Measurements from ENCODE around the gene MTERF2. TPM values are rescaled to one million over a fixed set of nuclear protein-coding genes. Genes with fewer than 3 reads are reported as not detected.
A peak's percentile ranks its signal among the peaks of the same experiment; 100 is the strongest.
"Not testable (repeated sequence)": the region's sequence is repeated elsewhere in the genome, so short reads cannot be mapped to it uniquely, and the experiment has no call there.

Gene MTERF2
- total RNA-seq, 4 donors from 2014 or later: 22.9 to 37.0 (median 31.3) TPM

DNA sequence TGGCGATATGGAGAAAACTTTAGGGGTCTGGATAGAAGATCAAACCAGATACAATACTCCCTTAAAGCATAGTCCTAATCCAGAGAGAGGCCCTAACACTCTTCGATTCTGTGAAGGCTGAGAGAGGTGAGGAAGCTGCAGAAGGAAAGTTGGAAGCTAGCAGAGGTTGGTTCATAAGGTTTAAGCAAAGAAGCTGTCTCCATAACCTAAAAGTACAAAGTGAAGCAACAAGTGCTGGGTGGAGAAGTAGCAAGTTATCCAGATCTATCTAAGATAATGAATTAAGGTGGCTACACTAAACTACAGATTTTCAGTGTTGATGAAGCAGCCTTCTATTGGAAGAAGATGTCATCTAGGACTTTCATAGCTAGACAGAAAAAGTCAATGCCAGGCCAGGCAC, 24.6 kb upstream of the MTERF2 start:
- no peak overlapping the region for H3K27ac ChIP-seq
- no peaks in the 10 kb centered on the region for H3K27me3 ChIP-seq
- no peak for DNase-seq
- no peak overlapping the region for H3K4me3 ChIP-seq (replicated peaks in 1 of 3)
- intact Hi-C loops (cut with DNase I): no loop called here
- H3K9me3 ChIP-seq: no peaks in the 10 kb centered on the region
- TF ChIP-seq, protein P1, sequence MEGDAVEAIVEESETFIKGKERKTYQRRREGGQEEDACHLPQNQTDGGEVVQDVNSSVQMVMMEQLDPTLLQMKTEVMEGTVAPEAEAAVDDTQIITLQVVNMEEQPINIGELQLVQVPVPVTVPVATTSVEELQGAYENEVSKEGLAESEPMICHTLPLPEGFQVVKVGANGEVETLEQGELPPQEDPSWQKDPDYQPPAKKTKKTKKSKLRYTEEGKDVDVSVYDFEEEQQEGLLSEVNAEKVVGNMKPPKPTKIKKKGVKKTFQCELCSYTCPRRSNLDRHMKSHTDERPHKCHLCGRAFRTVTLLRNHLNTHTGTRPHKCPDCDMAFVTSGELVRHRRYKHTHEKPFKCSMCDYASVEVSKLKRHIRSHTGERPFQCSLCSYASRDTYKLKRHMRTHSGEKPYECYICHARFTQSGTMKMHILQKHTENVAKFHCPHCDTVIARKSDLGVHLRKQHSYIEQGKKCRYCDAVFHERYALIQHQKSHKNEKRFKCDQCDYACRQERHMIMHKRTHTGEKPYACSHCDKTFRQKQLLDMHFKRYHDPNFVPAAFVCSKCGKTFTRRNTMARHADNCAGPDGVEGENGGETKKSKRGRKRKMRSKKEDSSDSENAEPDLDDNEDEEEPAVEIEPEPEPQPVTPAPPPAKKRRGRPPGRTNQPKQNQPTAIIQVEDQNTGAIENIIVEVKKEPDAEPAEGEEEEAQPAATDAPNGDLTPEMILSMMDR (IDR thresholded peaks at IDR 0.05): no peak
- no peak for TF ChIP-seq POLR2A (IDR thresholded peaks at IDR 0.05)
- no peaks in the 10 kb centered on the region for H3K36me3 ChIP-seq
- H3K4me1 ChIP-seq: no peaks in the 10 kb centered on the region
- 90 to 99% methylated on average over 2 of the region's 2 CpGs for whole genome bisulfite sequencing, 2 donors

DNA sequence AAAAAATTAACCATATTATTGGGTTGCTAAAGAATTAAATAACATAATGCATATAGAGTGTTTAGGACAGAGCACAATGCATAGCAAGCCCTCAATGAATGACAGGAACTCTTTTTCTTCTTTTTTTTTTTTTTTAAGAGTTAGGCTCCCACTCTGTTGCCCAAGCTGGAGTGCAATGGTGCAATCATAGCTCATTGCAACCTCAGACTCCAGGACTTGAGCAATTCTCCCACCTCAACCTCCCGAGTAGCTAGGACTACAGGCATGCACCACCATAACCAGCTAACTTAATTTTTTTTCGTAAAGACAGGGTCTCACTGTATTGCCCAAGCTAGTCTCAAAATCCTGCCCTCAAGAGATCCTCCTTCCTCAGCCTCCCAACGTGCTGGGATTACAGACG, 20.5 kb upstream of the MTERF2 start:
- H3K4me1 ChIP-seq: no peaks in the 10 kb centered on the region
- no peak overlapping the region for H3K27ac ChIP-seq
- H3K4me3 ChIP-seq (replicated peaks in 1 of 3): no peak overlapping the region
- no peaks in the 10 kb centered on the region for H3K36me3 ChIP-seq
- intact Hi-C loops (cut with DNase I): no loop called here
- H3K27me3 ChIP-seq: no peaks in the 10 kb centered on the region
- no peak for DNase-seq
- TF ChIP-seq, protein P1 (IDR thresholded peaks at IDR 0.05): no peak
- no peak for TF ChIP-seq POLR2A (IDR thresholded peaks at IDR 0.05)
- WGBS, 2 donors: 97% methylated on average over 4 of the region's 4 CpGs
- no peaks in the 10 kb centered on the region for H3K9me3 ChIP-seq

DNA sequence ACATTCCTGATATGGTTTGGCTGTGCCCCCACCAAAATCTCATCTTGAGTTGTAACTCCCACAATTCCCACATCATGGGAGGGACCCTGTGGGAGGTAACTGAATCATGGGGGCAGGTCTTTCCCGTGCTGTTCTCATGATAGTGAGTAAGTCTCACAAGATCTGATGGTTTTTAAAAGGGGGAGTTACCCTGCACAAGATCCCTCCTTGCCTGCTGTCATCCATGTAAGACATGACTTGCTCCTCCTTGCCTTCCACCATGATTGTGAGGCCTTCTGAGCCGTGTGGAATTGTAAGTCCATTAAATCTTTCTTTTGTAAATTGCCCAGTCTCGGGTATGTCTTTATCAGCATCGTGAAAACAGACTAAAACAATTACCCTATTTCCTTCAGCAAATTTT, 15.7 kb upstream of the MTERF2 start:
- H3K4me1 ChIP-seq; H3K9me3 ChIP-seq; intact Hi-C loops (cut with DNase I); DNase-seq; H3K27me3 ChIP-seq; H3K4me3 ChIP-seq (replicated peaks in 1 of 3); H3K27ac ChIP-seq: not testable (repeated sequence)
- H3K36me3 ChIP-seq: peaks cover 4 to 11% of the 10 kb centered on the region in 2 donors
- WGBS, 2 donors: 72 to 82% methylated on average over 4 of the region's 4 CpGs

DNA sequence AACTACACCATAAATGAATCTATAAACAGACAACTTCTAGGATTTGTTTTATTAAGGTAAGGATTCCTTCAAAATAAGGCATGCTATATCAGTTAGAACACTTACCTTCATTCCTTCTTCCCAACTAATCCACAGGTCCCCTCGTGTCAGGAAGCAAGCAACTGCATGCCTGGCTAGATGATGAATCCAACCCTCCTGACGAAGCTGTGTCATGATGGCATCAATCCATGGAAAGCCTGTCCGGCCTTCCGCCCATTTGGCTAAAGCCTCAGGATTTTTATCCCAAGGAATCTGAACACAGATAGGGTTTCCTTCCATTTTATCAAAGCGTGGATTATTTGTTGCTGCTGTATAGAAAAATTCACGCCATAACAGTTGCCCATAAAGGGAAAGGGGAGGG, 12.5 kb upstream of the MTERF2 start:
- Histone ChIP-seq H3K27me3 (no peaks in the 10 kb centered on the region), H3K27ac (no peak overlapping the region), H3K4me1 (peaks cover 12 to 14% of the 10 kb centered on the region in 2 donors), H3K4me3 (replicated peaks in 1 of 3) (no peak overlapping the region), H3K9me3 (no peaks in the 10 kb centered on the region), H3K36me3 (peaks cover 4 to 20% of the 10 kb centered on the region in 2 donors)
- 86 to 93% methylated on average over 6 of the region's 6 CpGs for WGBS, 2 donors
- DNase-seq: no peak
- TF ChIP-seq, protein P1 (IDR thresholded peaks at IDR 0.05): no peak
- no peak for TF ChIP-seq POLR2A (IDR thresholded peaks at IDR 0.05)
- intact Hi-C loops (cut with DNase I): no loop called here

DNA sequence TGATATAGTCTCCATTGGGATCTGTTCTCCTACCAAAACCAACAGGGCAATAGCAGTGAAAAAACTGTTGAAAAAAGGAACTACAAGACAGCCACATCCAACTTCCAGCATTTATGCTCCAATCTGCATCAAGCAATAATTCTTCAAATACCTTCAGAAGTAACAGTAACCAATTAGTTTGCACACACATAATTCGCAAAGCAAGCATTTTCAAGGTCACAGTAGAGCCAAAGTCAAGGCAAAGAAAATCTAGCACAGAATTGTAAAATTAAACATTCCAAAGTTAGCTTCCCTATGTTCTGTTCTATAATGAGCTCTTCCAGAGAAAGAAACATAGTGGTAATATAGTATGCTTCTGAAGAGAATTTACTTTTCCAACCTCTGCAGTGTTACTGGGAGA, 11.0 kb upstream of the MTERF2 start:
- Histone ChIP-seq H3K36me3 (peaks cover 4 to 20% of the 10 kb centered on the region in 2 donors), H3K4me3 (replicated peaks in 1 of 3) (no peak overlapping the region)
- 93 to 100% methylated on average over 1 of the region's 1 CpG for WGBS, 2 donors

DNA sequence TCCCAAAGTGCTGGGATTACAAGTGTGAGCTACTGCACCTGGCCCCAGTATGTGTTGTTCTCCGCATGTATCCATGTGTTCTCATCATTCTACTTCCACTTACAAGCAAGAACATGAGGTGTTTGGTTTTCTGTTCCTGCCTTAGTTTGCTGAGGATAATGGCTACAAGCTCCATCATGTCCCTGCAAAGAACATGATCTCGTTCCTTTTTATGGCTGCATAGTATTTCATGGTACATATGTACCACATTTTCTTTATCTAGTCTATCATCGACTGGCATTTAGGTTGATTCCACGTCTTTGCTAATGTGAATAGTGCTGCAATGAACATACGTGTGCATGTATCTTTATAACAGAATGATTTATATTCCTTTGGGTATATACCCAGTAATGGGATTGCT, 9.2 kb upstream of the MTERF2 start:
- H3K9me3 ChIP-seq; H3K27me3 ChIP-seq; H3K4me3 ChIP-seq (replicated peaks in 1 of 3); DNase-seq; intact Hi-C loops (cut with DNase I): not testable (repeated sequence)
- H3K4me1 ChIP-seq: peaks cover 14 to 25% of the 10 kb centered on the region in 2 donors
- H3K36me3 ChIP-seq: peaks cover 4 to 20% of the 10 kb centered on the region in 2 donors
- H3K27ac ChIP-seq: peak overlapping the region in 2 of 3 donors; percentile 58 to 90
- 98% methylated on average over 5 of the region's 5 CpGs for WGBS, 2 donors

More for the DNA sequence above, 11.0 kb upstream of the MTERF2 start:
- H3K4me1 ChIP-seq: peaks cover 14 to 25% of the 10 kb centered on the region in 2 donors
- H3K9me3 ChIP-seq: no peaks in the 10 kb centered on the region
- intact Hi-C loops (cut with DNase I): no loop called here
- TF ChIP-seq POLR2A (IDR thresholded peaks at IDR 0.05): no peak
- TF ChIP-seq, protein P1 (IDR thresholded peaks at IDR 0.05): no peak
- H3K27me3 ChIP-seq: no peaks in the 10 kb centered on the region
- no peak overlapping the region for H3K27ac ChIP-seq
- DNase-seq: no peak

All from thyroid gland (tissue), 4 donors.